Heart left ventricle (tissue), 16 donors: ENCODE data around the gene ARVCF. TPM values are rescaled to one million over a fixed set of nuclear protein-coding genes. Genes with fewer than 3 reads are reported as not detected.

Experiments used
- ATAC-seq, 4 donors: fragments of 200-7000 bp; cut with Tn5 transposase; one replicate each; pipeline ENCODE4 v1.9.1; 2020 to 2022; ENCODE audit warnings: moderate library complexity in 4 of 4, mild to moderate bottlenecking in 3 of 4, moderate number of reproducible peaks in 1 of 4
- DNase-seq, 5 donors: peaks; one replicate each; pipeline ENCODE4 v3.0.0-alpha.2; 2020
- H3K27ac ChIP-seq, 12 donors: fragments of 200-600 bp; sonication (generic) in 4 of 12; one replicate each; pipeline versions ENCODE4 v1.5.0 to v1.8.0; 2016 to 2022; ENCODE audit warnings: mild to moderate bottlenecking in 2 of 12
- H3K27me3 ChIP-seq, 9 donors: fragments of 200-600 bp; sonication (generic) in 2 of 9; one replicate each; pipeline versions ENCODE4 v1.5.1 to v1.8.0; 2016 to 2022; ENCODE audit warnings: mild to moderate bottlenecking in 3 of 9
- H3K36me3 ChIP-seq, 9 donors: fragments of 200-600 bp; sonication (generic) in 2 of 9; one replicate each; pipeline versions ENCODE4 v1.5.0 to v1.8.0; 2018 to 2022; ENCODE audit warnings: mild to moderate bottlenecking in 2 of 9
- H3K4me1 ChIP-seq, 12 donors: fragments of 200-600 bp; sonication (generic) in 4 of 12; one replicate each; pipeline versions ENCODE4 v1.5.0 to v1.8.0; 2016 to 2022; ENCODE audit warnings: mild to moderate bottlenecking in 3 of 12
- H3K4me3 ChIP-seq, 12 donors: fragments of 200-600 bp; sonication (generic) in 4 of 12; one replicate each; pipeline versions ENCODE4 v1.5.0 to v1.8.0; 2017 to 2022; ENCODE audit warnings: mild to moderate bottlenecking in 9 of 12, moderate library complexity in 4 of 12
- H3K9me3 ChIP-seq, 12 donors: fragments of 200-600 bp; sonication (generic) in 4 of 12; one replicate each; pipeline versions ENCODE4 v1.5.0 to v1.8.0; 2016 to 2022; ENCODE audit warnings: mild to moderate bottlenecking in 1 of 12
- POLR2A ChIP-seq, 2 donors: fragments of 450-650 bp; IDR thresholded peaks; one replicate each; pipeline ENCODE4 v1.6.1; 2017; ENCODE audit warnings: antibody characterized with exemption in 2 of 2, mild to moderate bottlenecking in 2 of 2, moderate library complexity in 2 of 2
- WGBS, 4 donors: extraction: QIAGEN DNeasy Blood & Tissue Kit in 2 of 4; methylation state at CpG; one replicate each; pipeline versions ENCODE4 v1.1.5 to v1.1.7; 2013 to 2018; 5-methylcytosine and 5-hydroxymethylcytosine counted together
- intact Hi-C, 10 donors: fragments of 100-400 bp; cut with DNase I; formaldehyde crosslinking; loops; one replicate each; pipeline versions ENCODE4 v1.11.1 to v1.14.2; 2022
- polyA plus RNA-seq, 2 donors: library from polyadenylated mRNA; stranded (reverse); fragments of 200-250 nt; gene quantifications; one replicate each; pipeline ENCODE4 v1.2.3, GENCODE V29; 2013
- total RNA-seq, 9 donors: library from RNA; depleted of rRNA in 2 of 9; stranded (reverse); fragments of >200 nt in 2 of 9; fragmentation: NEBNext Ultra II Directional in 3 of 9; extraction: Animal tissue kit (Norgen Biotek cat#: 25700) in 3 of 9; gene quantifications; one replicate each; pipeline versions ENCODE4 v1.1.0 to v1.2.4, GENCODE V29; 2016 to 2023
- TF ChIP-seq, protein P1 (sequence below), 12 donors: fragments of 200-600 bp; sonication (generic) in 4 of 12; IDR thresholded peaks; one replicate each; pipeline versions ENCODE4 v1.5.0 to v1.8.0; 2018 to 2022; ENCODE audit warnings: antibody characterized with exemption in 12 of 12, mild to moderate bottlenecking in 5 of 12
- donor health status: ischemic (EF 13 %, LVEDD 7.1; RV severe dilation, severe dysfunction).
- donor health status: healthy with polysubstance abuse.
- donor health status: DM: no; HTN: yes; CAD: no.
- donor health status: DM: no; HTN: no; CAD: no.
- donor health status: ischemic (EF 25% LVEDD 6.9; RV normal size, moderate dysfunction).
- donor health status: ischemic (EF 25% LVEDD 5.7; RV mildly dilated, moderate dysfunction).
- donor health status: healthy.
- donor health status: DM: yes; HTN: yes; CAD: no.
- donor health status: ischemic (EF 35%, LVEDD 5.7; RV mildly dilated, moderate dysfunction).
- donor health status: nonischemic (EF 11% LVEDD 7.7; RV severe dilation, severe dysfunction).
- donor health status: DM: yes; HTN: yes; CAD: no.
- donor health status: PGD.
- donor health status: ischemic (EF 29% LVEDD 5.4; RV normal size, mild dysfunction).
- donor health status: nonischemic (EF 23%, LVEDD 6.1; RV moderate dilation, normal function).

Gene ARVCF
- total and polyA plus RNA-seq, 11 donors, result 21.2 to 46.6 (median 33.3) TPM

DNA sequence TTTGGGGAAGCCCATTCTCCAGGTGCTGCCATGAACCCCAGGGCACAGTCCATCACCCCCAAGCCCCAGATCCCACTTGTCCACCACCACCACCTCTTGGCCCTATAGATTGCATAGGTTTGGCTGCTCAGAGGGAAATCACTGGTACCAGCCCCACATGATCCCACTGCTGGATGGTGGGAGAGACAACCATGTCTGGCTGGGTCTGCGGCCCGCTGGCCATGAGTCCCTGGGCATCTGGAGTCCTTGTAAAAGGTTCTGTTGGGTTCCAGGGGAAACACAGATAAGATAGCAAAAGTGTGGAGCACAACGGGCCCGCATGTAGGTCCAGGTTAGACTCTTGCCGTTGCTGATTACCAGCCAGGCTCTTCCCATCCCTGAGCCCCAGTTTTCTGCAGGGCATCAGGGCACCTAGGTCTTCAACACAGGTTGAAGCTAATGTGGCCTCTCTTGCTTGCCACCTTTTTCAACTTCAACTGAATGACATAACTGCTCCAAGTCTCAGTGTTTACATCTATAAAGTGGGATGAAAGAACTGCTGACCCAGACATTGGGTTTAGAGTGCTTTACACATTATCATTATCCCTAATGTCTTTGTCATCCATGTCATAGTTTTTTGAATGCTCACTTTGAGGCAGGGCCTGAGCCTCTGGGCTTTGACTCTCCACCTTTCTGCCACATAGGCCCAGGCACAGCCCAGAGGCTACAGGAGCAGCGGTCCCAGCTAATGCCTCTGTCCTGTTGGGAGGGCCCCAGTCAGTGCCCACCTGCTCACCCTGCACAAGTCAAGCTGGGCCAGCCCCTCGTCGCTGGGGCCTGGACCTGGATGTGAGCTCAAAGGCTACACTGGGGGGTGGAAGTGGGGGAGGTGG lies 3.3 kb upstream of the ARVCF start:
- Histone ChIP-seq H3K9me3 (no peaks in the 10 kb centered on the region), H3K36me3 (peaks cover 0 to 10% (median 0%) of the 10 kb centered on the region in 9 donors), H3K4me3 (peak overlapping the region in 10 of 12 donors; percentile 51 to 99 (median 96)), H3K27me3 (peaks cover 0 to 18% (median 0%) of the 10 kb centered on the region in 9 donors), H3K27ac (peak overlapping the region in 10 of 12 donors; percentile 67 to 99 (median 94)), H3K4me1 (peaks cover 13 to 65% (median 41%) of the 10 kb centered on the region in 12 donors)
- 77 to 82% (median 80%) methylated on average over 8 of the region's 8 CpGs for WGBS, 4 donors
- intact Hi-C loops, result loop anchor here in 4 of 10 donors (5.0 to 10.0 kb wide), 4 partner anchors 62 to 112 kb away; partner anchors contain the start of genes DGCR8 (in 3 of the 4), RANBP1 (in 2 of the 4), TRMT2A (in 2 of the 4) and ZDHHC8 (in 1 of the 4)
- TF ChIP-seq, protein P1, sequence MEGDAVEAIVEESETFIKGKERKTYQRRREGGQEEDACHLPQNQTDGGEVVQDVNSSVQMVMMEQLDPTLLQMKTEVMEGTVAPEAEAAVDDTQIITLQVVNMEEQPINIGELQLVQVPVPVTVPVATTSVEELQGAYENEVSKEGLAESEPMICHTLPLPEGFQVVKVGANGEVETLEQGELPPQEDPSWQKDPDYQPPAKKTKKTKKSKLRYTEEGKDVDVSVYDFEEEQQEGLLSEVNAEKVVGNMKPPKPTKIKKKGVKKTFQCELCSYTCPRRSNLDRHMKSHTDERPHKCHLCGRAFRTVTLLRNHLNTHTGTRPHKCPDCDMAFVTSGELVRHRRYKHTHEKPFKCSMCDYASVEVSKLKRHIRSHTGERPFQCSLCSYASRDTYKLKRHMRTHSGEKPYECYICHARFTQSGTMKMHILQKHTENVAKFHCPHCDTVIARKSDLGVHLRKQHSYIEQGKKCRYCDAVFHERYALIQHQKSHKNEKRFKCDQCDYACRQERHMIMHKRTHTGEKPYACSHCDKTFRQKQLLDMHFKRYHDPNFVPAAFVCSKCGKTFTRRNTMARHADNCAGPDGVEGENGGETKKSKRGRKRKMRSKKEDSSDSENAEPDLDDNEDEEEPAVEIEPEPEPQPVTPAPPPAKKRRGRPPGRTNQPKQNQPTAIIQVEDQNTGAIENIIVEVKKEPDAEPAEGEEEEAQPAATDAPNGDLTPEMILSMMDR (IDR thresholded peaks at IDR 0.05), result no peak
- no peak for TF ChIP-seq POLR2A (IDR thresholded peaks at IDR 0.05)
- ATAC-seq (no peak), DNase-seq (peak in 3 of 5 donors; percentile 24 to 52 (median 24))

DNA sequence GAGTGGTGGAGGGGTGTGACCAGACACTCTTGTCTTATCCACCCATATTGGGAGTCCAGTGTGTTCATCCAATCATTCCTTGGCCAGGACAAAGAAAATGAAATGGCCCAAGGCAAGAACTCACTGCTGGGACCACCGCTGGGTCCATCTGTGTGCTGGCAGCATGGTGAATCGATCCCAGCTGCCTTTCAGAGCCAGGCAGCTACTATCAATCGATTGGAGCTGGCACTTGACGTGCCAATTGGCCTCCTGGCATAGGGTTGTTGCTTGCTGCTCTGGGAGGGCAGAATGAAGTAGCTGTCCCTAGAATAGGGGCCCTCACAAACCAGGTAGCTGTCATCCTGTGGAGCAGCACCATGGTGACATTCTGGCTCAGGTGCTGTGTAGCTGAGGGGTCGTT lies 1.4 kb upstream of the ARVCF start:
- WGBS, 4 donors, result 69 to 89% (median 86%) methylated on average over 2 to 5 of the region's 5 CpGs
- peaks cover 0 to 20% (median 0%) of the 10 kb centered on the region in 9 donors for H3K27me3 ChIP-seq
- TF ChIP-seq, protein P1 (IDR thresholded peaks at IDR 0.05), result no peak
- TF ChIP-seq POLR2A (IDR thresholded peaks at IDR 0.05), result no peak
- H3K27ac ChIP-seq, result no peak overlapping the region
- DNase-seq (peak in 1 of 5 donors; percentile 16), ATAC-seq (no peak)
- H3K36me3 ChIP-seq, result peaks cover 0 to 2% (median 0%) of the 10 kb centered on the region in 9 donors
- H3K4me3 ChIP-seq, result no peak overlapping the region
- peaks cover 7 to 55% (median 36%) of the 10 kb centered on the region in 12 donors for H3K4me1 ChIP-seq
- intact Hi-C loops, result loop anchor here in 1 of 10 donors (5.0 kb wide), 1 partner anchor 114 kb away; the partner anchor contains the start of gene ZDHHC8
- H3K9me3 ChIP-seq, result no peaks in the 10 kb centered on the region

DNA sequence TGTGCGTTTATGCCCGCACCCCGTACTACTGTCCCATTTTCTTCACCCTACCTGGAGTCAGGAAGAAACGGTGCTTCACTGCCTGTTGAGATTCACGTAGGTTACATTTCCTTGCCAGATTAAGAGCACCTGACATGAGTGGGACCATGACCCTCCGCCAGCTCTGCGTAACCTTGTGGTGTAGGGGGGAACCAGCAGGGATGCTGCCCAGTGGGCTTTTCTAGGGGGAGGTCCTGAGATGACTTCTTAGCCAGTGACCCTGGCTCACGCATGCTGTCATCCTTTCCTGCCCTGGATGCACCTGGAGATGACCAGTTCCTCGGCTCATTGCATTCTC lies 967 bp upstream of the ARVCF start:
- peak overlapping the region in 8 of 12 donors; percentile 65 to 93 (median 80) for H3K4me3 ChIP-seq
- peaks cover 7 to 53% (median 32%) of the 10 kb centered on the region in 12 donors for H3K4me1 ChIP-seq
- no peak for ATAC-seq
- no peaks in the 10 kb centered on the region for H3K36me3 ChIP-seq
- H3K9me3 ChIP-seq, result no peaks in the 10 kb centered on the region
- DNase-seq, result peak in 2 of 5 donors; percentile 20 to 36
- WGBS, 4 donors, result 60 to 70% (median 63%) methylated on average over 9 of the region's 9 CpGs
- peaks cover 0 to 20% (median 0%) of the 10 kb centered on the region in 9 donors for H3K27me3 ChIP-seq
- no peak overlapping the region for H3K27ac ChIP-seq
- TF ChIP-seq, protein P1 (IDR thresholded peaks at IDR 0.05), result no peak
- intact Hi-C loops, result loop anchor here in 2 of 10 donors (2.0 to 5.0 kb wide), 2 partner anchors 31 to 115 kb away; partner anchors contain the start of gene ZDHHC8 (in 1 of the 2)
